Measurements from ENCODE around the gene OXLD1. TPM values are rescaled to one million over a fixed set of nuclear protein-coding genes. Genes with fewer than 3 reads are reported as not detected.

The OXLD1 gene
- total and polyA plus RNA-seq, 2 experiments from 2014 or later, result 48.5 to 49.3 TPM

DNA sequence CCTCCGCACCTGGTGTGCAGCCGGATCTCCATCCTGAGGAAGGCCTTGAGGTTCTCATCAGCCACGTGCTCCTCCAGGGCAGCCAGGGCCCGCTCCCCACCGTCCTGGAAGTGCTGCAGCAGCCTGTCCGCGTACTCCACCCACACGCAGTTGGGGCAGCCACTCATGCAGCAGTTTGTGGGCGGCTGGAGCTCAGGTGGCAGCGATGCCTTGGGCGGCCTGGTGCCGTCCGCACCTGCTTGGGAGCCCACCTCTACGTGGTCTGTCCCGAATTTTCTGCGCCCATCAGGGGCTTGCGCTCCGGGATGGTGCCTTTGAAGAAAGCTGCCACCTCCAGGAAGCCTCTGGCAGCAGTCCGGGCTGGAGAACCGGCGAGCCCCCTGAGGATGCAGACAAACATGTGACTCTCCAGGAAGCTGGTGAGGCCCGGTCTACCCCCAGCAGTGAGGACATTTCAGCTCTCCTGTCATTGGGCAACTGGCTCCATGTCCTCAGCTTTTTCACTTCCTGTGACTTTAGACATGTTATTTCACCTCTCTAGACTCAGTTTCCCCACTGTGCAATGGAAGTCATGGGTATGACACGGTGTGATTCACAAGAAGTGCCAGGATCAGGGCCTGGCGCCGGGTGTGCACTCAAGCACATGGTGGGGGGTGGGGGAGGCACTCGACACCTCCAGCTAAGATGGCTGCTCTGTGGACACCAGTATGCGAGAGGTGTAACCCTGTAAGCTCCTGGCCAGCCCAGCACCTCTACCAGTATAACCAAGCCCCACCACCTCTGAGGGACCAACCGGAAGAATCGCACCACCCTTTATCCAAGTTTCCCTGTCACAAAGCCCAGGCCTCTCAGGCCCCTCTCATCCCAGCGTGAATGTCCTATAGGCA is 957 bp downstream of the OXLD1 start:
- peak; percentile 63 for DNase-seq
- in situ Hi-C loops (cut with MboI), result no loop called here
- H3K79me2 ChIP-seq (ENCODE audit: insufficient read depth), result peaks cover 48% of the 10 kb centered on the region

DNA sequence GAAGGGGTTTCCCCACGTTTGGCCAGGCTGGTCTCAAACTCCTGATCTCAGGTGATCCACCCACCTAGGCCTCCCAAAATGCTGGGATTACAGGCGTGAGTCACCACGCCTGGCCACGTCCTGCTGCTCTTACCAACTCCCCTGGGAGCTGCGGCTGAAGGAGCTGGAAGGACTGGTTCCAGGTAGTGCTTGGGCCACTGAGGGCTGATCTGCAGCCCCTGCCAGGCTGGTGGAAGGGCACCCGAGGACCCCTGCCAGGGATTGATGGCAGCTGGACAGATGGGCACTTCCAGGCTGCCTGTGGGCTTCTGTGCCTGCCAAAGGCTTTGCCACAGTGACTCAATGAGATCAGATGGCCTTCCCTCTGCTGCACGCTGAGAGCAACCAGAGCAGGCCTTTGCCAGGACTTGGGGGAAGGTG is 2.3 kb downstream of the OXLD1 start:
- Histone ChIP-seq H3K79me2 (ENCODE audit: insufficient read depth) (peaks cover 37% of the 10 kb centered on the region), H3F3A (ENCODE audit: insufficient read depth) (no peaks in the 10 kb centered on the region), H3K27ac (no peak overlapping the region)

More for the DNA sequence above, 957 bp downstream of the OXLD1 start:
- Histone ChIP-seq H3K9ac (peak overlapping the region; percentile 86), H3K4me3 (peak overlapping the region; percentile 88), H3K27me3 (replicated peaks; ENCODE audit: insufficient read depth) (no peaks in the 10 kb centered on the region), H3K9me3 (ENCODE audit: low read depth) (no peaks in the 10 kb centered on the region), H3K36me3 (ENCODE audit: low read depth) (no peaks in the 10 kb centered on the region; the same call in 1 of the 2 replicates), H3K9me2 (ENCODE audit: insufficient read depth) (no peaks in the 10 kb centered on the region), H2AFZ (peak overlapping the region; percentile 76), H4K20me1 (ENCODE audit: insufficient read depth) (no peaks in the 10 kb centered on the region), H3F3A (ENCODE audit: insufficient read depth) (no peaks in the 10 kb centered on the region), H3K27ac (peak overlapping the region; percentile 45), H3K4me1 (ENCODE audit: insufficient read depth) (peaks cover 14% of the 10 kb centered on the region), H3K4me2 (ENCODE audit: unreplicated experiment) (peak overlapping the region; percentile 84)
- WGBS, 2 experiments (ENCODE audit: low coverage in 1 of 2, low lambda C conversion rate in 2 of 2, missing lambda C conversion rate in 2 of 2), result 56 to 59% methylated on average over 30 of the region's 30 CpGs
- no peak for TF ChIP-seq EZH2phosphoT487 (IDR thresholded peaks at IDR 0.05; ENCODE audit: insufficient read depth, low read depth)
- no peak for TF ChIP-seq EZH2 (IDR thresholded peaks at IDR 0.05; ENCODE audit: insufficient read depth, poor library complexity, severe bottlenecking)

DNA sequence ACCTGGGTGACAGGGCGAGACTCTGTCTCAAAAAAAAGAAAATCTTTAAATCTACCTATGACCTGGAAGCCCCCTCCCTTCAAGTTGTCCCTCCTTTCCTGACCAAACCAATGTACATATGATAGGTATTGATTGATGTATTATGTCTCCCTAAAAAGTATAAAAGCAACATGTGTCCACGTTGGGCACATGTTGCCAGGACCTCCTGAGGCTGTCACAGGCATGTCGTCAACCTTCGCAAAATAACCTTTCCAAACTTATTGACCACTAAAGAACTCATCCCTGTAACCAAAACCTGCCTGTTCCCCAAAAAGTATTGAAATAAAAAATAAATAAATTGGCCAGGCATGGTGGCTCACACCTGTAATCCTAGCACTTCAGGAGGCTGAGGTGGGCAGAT is 4.4 kb downstream of the OXLD1 start:
- H2AFZ ChIP-seq, result no peak overlapping the region
- no peak overlapping the region for H3K4me3 ChIP-seq
- H3K27me3 ChIP-seq (replicated peaks; ENCODE audit: insufficient read depth), result no peaks in the 10 kb centered on the region
- no peaks in the 10 kb centered on the region for H3K9me2 ChIP-seq (ENCODE audit: insufficient read depth)
- in situ Hi-C loops (cut with MboI), result no loop called here
- H3K9me3 ChIP-seq (ENCODE audit: low read depth), result no peaks in the 10 kb centered on the region
- peaks cover 6% of the 10 kb centered on the region for H3K4me1 ChIP-seq (ENCODE audit: insufficient read depth)
- H3K4me2 ChIP-seq (ENCODE audit: unreplicated experiment), result no peak overlapping the region
- TF ChIP-seq EZH2 (IDR thresholded peaks at IDR 0.05; ENCODE audit: insufficient read depth, poor library complexity, severe bottlenecking) (no peak), EZH2phosphoT487 (IDR thresholded peaks at IDR 0.05; ENCODE audit: insufficient read depth, low read depth) (no peak)
- no peak overlapping the region for H3K27ac ChIP-seq
- H3F3A ChIP-seq (ENCODE audit: insufficient read depth), result no peaks in the 10 kb centered on the region
- no peak for DNase-seq
- no peaks in the 10 kb centered on the region for H4K20me1 ChIP-seq (ENCODE audit: insufficient read depth)
- H3K9ac ChIP-seq, result no peak overlapping the region
- no peaks in the 10 kb centered on the region for H3K36me3 ChIP-seq (ENCODE audit: low read depth)
- 84 to 86% methylated on average over 4 of the region's 4 CpGs for WGBS, 2 experiments (ENCODE audit: low coverage in 1 of 2, low lambda C conversion rate in 2 of 2, missing lambda C conversion rate in 2 of 2)
- peaks cover 18% of the 10 kb centered on the region for H3K79me2 ChIP-seq (ENCODE audit: insufficient read depth)

More for the DNA sequence above, 2.3 kb downstream of the OXLD1 start:
- H3K9me2 ChIP-seq (ENCODE audit: insufficient read depth), result no peaks in the 10 kb centered on the region
- H2AFZ ChIP-seq, result no peak overlapping the region
- H3K9me3 ChIP-seq (ENCODE audit: low read depth), result no peaks in the 10 kb centered on the region
- no peak overlapping the region for H3K4me3 ChIP-seq
- 83 to 85% methylated on average over 7 of the region's 7 CpGs for WGBS, 2 experiments (ENCODE audit: low coverage in 1 of 2, low lambda C conversion rate in 2 of 2, missing lambda C conversion rate in 2 of 2)
- no peak overlapping the region for H3K4me2 ChIP-seq (ENCODE audit: unreplicated experiment)
- in situ Hi-C loops (cut with MboI), result no loop called here
- no peaks in the 10 kb centered on the region for H3K36me3 ChIP-seq (ENCODE audit: low read depth)
- no peak for TF ChIP-seq EZH2 (IDR thresholded peaks at IDR 0.05; ENCODE audit: insufficient read depth, poor library complexity, severe bottlenecking)
- H3K9ac ChIP-seq, result no peak overlapping the region
- H3K27me3 ChIP-seq (replicated peaks; ENCODE audit: insufficient read depth), result no peaks in the 10 kb centered on the region
- peaks cover 14% of the 10 kb centered on the region for H3K4me1 ChIP-seq (ENCODE audit: insufficient read depth)
- DNase-seq, result no peak
- no peaks in the 10 kb centered on the region for H4K20me1 ChIP-seq (ENCODE audit: insufficient read depth)

DNA sequence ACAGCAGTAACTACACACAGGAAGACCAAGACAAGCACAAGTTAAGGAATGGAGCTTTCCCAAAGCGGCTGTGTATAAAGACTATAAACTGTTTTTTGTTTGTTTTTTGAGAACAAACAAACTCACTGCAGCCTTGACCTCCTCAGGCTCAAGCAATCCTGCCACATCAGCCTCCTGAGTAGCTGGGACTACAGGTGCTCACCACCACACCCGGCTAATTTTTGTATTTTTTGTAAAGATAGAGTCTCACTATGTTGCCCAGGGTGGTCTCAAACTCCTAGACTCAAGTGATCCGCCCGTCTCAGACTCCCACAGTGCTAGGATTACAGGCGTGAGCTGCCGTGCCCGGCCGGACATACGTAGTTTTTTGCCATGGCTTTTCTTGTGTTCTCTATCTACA is 6.0 kb downstream of the OXLD1 start:
- no peak overlapping the region for H3K4me2 ChIP-seq (ENCODE audit: unreplicated experiment)
- H4K20me1 ChIP-seq (ENCODE audit: insufficient read depth), result no peaks in the 10 kb centered on the region
- no peak overlapping the region for H2AFZ ChIP-seq
- H3K27me3 ChIP-seq (replicated peaks; ENCODE audit: insufficient read depth), result no peaks in the 10 kb centered on the region
- peaks cover 3% of the 10 kb centered on the region for H3K4me1 ChIP-seq (ENCODE audit: insufficient read depth)
- DNase-seq, result no peak
- no peaks in the 10 kb centered on the region for H3K9me2 ChIP-seq (ENCODE audit: insufficient read depth)
- WGBS, 2 experiments (ENCODE audit: low coverage in 1 of 2, low lambda C conversion rate in 2 of 2, missing lambda C conversion rate in 2 of 2), result 90 to 92% methylated on average over 9 of the region's 9 CpGs
- peaks cover 9% of the 10 kb centered on the region for H3K79me2 ChIP-seq (ENCODE audit: insufficient read depth)
- no peak overlapping the region for H3K27ac ChIP-seq
- no peak overlapping the region for H3K4me3 ChIP-seq
- no peaks in the 10 kb centered on the region for H3K36me3 ChIP-seq (ENCODE audit: low read depth)
- no peaks in the 10 kb centered on the region for H3F3A ChIP-seq (ENCODE audit: insufficient read depth)
- no peak overlapping the region for H3K9ac ChIP-seq
- in situ Hi-C loops (cut with MboI), result no loop called here
- H3K9me3 ChIP-seq (ENCODE audit: low read depth), result no peaks in the 10 kb centered on the region
- TF ChIP-seq EZH2 (IDR thresholded peaks at IDR 0.05; ENCODE audit: insufficient read depth, poor library complexity, severe bottlenecking) (no peak), EZH2phosphoT487 (IDR thresholded peaks at IDR 0.05; ENCODE audit: insufficient read depth, low read depth) (no peak)
